ENCODE results near the gene BACE1.

DNA sequence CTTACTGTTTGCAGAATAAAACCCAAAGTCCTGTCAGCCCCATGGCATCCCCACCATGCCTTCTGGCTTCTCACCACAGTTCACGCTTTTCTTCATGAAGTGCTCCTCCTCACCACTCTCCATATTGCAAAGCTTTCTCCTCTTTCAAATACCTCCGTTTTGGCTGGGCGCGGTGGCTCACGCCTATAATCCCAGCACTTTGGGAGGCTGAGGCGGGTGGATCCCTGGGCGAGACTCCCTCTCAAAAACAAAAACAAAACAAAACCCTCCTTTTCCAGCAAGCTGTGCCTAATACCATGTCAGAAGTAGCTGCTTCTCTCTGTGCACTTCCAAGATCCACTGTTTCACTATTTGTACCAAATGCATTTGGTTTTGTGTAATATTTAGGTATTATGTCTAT, 6.7 kb downstream of the BACE1 start:
- TF ChIP-seq, protein P1, sequence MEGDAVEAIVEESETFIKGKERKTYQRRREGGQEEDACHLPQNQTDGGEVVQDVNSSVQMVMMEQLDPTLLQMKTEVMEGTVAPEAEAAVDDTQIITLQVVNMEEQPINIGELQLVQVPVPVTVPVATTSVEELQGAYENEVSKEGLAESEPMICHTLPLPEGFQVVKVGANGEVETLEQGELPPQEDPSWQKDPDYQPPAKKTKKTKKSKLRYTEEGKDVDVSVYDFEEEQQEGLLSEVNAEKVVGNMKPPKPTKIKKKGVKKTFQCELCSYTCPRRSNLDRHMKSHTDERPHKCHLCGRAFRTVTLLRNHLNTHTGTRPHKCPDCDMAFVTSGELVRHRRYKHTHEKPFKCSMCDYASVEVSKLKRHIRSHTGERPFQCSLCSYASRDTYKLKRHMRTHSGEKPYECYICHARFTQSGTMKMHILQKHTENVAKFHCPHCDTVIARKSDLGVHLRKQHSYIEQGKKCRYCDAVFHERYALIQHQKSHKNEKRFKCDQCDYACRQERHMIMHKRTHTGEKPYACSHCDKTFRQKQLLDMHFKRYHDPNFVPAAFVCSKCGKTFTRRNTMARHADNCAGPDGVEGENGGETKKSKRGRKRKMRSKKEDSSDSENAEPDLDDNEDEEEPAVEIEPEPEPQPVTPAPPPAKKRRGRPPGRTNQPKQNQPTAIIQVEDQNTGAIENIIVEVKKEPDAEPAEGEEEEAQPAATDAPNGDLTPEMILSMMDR (IDR thresholded peaks at IDR 0.05; ENCODE audit: low read depth, low read length), result no peak
- no peak for TF ChIP-seq EZH2phosphoT487 (IDR thresholded peaks at IDR 0.05; ENCODE audit: low read depth)
